Keratinocyte (primary cell): Measurements from ENCODE around the gene RERE.

Experiments
- CTCF ChIP-seq, 3 experiments: IDR thresholded peaks in 1 of 3; conservative IDR thresholded peaks in 1 of 3; optimal IDR thresholded peaks in 1 of 3; 2 replicates in 2 of 3; 3 replicates in 1 of 3; pipeline versions ENCODE3 to v1.5.1; 2011; ENCODE audit warnings: low read length in 3 of 3, mild to moderate bottlenecking in 3 of 3, moderate library complexity in 2 of 3, control low read depth in 1 of 3, inconsistent platforms in 1 of 3; ENCODE audit not compliant: insufficient read depth in 2 of 3; ENCODE audit errors: extremely low read depth in 1 of 3
- EZH2 ChIP-seq: IDR thresholded peaks from one replicate; pipeline ENCODE4 v1.6.1; 2012; ENCODE audit warnings: inconsistent platforms, mild to moderate bottlenecking, low read length, moderate library complexity

GRCh38 chr1:8567146-8567545 lies 250.3 kb downstream of the RERE start:
- TF ChIP-seq EZH2, result no peak
- TF ChIP-seq CTCF (optimal IDR thresholded peaks at IDR 0.05 in 1 of 3, IDR thresholded peaks at IDR 0.05 in 1 of 3, conservative IDR thresholded peaks at IDR 0.05 in 1 of 3; ENCODE audit: extremely low read depth in 1 of 3, insufficient read depth in 2 of 3, low read length in 3 of 3), result no peak
